Uterus (tissue), 2 donors: Measurements from ENCODE around the gene OR10AD1.

Source experiments
- CTCF ChIP-seq, 4 experiments: fragments of 200-600 bp in 2 of 4; fragments of 450-650 bp in 2 of 4; sonication (generic) in 2 of 4; IDR thresholded peaks; one replicate each; pipeline ENCODE4 v1.5.1; 2016 to 2019; ENCODE audit warnings: antibody characterized with exemption in 4 of 4, mild to moderate bottlenecking in 2 of 4, moderate library complexity in 1 of 4
- POLR2A ChIP-seq, 2 donors: fragments of 450-650 bp; IDR thresholded peaks; one replicate each; pipeline ENCODE4 v1.6.1; 2016; ENCODE audit warnings: antibody characterized with exemption in 2 of 2, mild to moderate bottlenecking in 1 of 2, moderate library complexity in 1 of 2

- peak; percentile 32 to 66 (median 46) for TF ChIP-seq CTCF (IDR thresholded peaks at IDR 0.05)
- peak in 1 of 2 donors; percentile 39 for TF ChIP-seq POLR2A (IDR thresholded peaks at IDR 0.05)
Observed at GRCh38 chr12:48183091-48183875, 19.8 kb downstream of the OR10AD1 start, which contains the start of gene CCDC184.
